ENCODE data around the gene TANC1.

DNA sequence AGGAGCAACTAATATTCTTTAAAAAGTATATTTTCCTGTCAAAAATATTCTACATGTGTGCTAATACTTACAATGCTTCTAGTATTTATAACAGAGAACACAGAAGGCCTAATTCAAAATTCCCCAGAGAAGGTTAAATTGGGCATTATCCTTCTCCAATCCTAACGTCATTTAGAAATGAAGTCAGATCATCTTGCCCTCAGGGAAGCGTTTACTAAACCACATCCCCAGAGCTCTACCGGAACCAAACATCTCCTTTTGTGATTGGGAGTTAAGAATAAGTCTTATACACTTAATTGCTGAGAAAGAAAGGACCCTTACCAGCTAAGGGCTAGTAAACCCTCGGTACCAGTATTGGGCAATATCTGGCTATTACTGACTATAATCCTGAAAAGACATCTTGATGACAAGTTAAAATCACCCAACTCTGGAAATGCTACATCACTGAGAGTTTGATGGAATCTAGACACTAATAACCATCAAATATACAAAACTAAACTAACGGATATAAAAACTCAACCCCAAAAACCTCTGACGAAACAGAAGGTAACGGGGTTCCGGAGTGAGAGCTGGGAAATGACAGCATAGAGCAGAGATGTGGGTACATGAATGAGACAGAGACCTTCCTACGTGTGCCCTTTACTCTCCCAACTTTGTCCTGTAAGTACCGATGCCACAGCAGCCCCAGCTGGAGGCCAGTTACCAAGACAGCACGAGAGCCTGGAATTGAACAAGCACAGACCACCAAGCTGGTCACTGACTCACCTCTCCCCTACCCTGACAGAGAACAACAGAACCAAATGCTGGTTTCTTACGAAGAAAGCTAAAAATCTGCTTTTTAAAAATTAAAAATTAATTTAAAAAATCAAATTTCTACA is 283.1 kb downstream of the TANC1 start:
- TF ChIP-seq POLR2A (IDR thresholded peaks at IDR 0.05): no peak
- TF ChIP-seq, protein P1, sequence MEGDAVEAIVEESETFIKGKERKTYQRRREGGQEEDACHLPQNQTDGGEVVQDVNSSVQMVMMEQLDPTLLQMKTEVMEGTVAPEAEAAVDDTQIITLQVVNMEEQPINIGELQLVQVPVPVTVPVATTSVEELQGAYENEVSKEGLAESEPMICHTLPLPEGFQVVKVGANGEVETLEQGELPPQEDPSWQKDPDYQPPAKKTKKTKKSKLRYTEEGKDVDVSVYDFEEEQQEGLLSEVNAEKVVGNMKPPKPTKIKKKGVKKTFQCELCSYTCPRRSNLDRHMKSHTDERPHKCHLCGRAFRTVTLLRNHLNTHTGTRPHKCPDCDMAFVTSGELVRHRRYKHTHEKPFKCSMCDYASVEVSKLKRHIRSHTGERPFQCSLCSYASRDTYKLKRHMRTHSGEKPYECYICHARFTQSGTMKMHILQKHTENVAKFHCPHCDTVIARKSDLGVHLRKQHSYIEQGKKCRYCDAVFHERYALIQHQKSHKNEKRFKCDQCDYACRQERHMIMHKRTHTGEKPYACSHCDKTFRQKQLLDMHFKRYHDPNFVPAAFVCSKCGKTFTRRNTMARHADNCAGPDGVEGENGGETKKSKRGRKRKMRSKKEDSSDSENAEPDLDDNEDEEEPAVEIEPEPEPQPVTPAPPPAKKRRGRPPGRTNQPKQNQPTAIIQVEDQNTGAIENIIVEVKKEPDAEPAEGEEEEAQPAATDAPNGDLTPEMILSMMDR (IDR thresholded peaks at IDR 0.05): no peak

Measured in right lobe of liver (tissue), 4 donors.